ENCODE results near the gene TAF1B.
"Not testable (repeated sequence)": the region's sequence is repeated elsewhere in the genome, so short reads cannot be mapped to it uniquely, and the experiment has no call there.

TAF1B gene

DNA sequence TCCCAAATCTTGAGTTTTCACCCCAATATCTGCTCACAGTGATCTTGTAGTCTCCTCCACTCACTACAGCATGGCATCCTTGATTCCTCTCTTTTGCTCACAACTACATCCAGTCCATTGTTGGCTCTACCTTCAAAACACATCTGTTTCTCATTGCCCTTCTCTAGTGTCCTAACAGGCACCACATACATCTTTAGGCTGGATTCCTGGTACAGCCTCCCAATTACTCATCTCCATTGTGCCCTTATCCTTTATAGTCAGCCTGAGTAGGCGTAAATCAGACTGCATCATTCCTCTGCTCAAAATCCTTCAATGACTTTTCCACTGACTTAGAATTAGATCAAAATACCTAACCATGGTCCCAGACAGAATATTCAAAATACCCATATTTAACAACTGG lies 10.7 kb upstream of the TAF1B start:
- no peak for DNase-seq

DNA sequence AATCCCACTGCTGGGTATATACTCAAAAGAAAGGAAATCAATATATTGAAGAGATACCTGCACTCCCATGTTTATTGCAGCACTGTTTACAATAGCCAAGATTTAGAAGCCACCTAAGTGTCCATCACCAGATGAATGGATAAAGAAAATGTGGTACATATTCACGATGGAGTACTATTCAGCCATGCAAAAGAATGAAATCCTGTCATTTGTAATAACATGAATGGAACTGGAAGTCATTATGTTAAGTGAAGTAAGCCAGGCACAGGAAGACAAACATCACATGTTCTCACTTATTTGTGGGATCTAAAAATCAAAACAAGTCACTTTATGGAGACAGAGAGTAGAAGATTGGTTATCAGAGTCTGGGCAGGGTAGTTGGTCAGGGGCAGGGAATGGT lies 8.2 kb upstream of the TAF1B start:
- DNase-seq = not testable (repeated sequence)

DNA sequence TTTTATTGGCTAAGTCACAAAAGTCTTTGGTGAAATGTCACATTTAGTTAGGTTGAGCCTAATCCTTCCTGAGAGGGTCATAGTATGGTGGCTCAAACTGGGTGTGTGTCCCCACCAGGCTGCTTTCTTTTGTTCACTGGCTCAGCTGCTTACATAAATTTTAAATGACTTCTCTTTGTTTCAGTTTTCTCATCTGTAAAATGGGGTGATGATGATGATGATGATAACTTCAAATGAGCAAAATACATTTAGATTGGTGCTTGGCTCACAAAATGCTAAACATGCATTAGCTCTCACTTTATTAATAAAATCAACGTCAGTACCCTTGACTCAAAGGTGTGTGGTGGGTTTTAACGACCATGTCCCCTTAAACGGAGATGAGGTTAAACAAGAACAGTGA lies 7.2 kb upstream of the TAF1B start:
- DNase-seq = no peak

DNA sequence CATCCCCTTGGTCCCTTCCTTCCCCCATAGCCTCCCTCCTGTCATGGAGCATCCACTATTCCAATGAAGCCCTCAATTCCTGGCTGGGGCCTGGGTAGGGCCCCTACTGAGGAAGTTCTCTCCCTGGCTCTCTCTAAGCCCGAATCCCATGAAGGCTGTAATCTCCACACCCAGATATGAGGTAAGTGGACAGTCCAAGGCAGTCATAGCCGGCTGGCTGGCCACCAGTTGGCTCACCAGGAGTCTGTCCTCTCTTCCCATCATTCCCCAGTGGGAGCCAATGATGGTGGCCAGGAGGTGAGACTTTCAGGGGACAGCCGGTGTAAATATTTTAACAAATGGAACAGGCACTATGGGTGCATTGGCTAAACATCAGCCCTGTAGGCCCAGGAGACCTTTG lies 6.8 kb upstream of the TAF1B start:
- DNase-seq = no peak

DNA sequence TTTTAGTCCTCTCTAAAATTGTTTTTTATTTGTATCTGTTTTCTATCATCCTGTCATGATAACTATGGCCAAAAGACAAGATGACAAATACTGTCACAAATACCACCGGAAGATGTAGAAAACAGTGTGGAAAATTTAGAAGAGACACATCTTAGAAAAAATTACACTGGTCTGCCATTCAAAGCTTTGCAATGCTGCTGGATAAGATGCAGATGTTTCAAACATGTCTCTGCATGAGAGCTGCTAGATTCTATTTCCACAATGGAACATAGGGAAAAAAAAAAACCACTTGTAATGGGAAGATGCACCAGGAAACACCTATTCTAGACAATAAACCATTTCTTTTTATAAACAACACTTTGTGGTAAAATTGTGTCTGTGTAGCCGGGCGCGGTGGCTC lies 5.8 kb upstream of the TAF1B start:
- no peak for DNase-seq

DNA sequence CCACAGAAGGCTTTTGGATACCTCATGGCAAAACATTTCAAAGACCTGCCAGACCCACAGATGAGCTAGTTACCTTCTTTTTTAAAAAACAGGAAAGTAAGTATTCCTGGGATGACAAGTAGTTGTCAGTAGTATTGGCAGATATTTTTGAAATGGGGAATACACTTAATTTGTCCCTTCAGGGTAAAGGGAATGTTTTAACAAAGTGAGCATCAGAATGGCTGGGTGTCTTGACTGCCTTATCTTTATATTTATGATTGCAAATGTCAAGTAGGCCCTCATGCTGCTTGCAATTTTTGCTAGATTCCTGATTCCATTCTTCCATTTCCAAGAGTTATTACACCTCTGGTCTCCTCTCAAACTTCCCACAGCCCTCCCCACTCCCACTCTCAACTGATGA lies 4.9 kb upstream of the TAF1B start:
- DNase-seq = no peak

DNA sequence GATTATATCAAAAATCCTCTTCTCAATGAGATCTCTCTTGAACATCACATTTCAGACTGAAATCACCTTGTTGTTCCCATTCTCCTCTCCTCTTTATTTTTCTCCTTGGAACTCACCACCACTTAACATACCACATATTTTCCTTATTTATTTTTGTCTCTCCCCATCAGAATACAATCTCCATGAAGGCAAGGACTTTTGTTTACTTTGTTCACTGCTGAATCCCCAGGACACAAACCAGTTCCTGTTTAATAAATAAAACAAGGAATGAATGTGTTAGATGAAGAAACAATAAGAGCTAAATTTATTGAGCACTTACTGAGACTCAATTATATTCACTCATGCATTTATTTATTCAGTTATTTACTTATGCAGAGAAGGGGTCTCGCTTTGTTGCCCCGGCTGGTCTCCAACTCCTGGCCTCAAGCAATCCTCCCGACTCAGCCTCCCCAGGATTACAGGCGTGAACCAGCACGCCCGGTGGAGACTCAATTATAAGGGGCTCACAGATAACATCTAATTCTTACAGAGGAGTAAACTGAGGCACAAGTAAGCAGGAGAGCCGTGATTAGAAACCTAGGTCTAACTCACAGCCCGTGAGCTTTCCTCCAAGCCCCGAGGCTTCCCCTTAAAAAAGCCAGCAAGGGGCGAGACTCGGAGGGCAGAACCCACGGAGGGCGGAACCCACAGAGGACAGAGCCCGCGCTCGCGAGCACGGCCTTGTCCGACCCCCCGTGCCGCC lies 616 bp upstream of the TAF1B start:
- no peak for DNase-seq

DNA sequence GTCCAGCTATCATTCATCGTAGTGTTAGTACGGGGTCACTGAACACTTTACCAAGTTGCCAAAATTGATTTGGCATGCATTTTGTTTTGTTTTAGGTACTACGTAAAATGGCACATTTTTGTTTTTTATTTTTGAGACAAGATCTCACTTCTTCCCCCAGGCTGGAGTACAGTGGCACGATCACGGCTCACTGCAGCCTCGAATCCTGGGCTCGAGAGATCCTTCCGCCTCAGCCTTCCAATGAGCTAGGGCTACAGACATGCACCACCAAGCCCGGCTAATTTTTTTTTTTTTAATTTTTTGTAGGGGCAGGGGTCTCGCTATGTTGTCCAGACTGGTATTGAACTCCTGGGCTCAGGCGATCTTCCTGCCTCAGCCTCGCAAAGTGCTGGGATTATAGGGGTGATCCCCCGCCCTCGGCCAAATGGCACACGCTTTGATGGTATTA lies 786 bp downstream of the TAF1B start:
- DNase-seq = no peak

DNA sequence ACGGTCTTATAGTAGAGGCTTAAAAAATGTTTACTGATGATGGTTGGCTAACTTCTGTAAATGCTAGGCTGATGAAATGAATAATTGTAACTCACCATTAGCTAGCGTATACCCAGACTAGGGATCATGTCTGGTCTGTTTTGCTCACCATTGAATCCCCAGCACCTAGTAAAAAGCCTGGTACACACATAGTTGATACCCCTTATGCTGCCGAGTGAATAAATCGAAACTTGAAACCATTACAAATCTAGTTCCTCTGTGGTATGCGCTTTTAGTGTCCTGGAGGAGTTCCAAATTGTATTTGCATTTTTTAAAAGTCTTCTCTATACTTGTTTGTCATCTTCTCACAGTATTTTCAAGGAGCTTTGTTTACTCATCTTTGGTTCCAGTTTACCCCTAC lies 1.3 kb downstream of the TAF1B start:
- no peak for DNase-seq

DNA sequence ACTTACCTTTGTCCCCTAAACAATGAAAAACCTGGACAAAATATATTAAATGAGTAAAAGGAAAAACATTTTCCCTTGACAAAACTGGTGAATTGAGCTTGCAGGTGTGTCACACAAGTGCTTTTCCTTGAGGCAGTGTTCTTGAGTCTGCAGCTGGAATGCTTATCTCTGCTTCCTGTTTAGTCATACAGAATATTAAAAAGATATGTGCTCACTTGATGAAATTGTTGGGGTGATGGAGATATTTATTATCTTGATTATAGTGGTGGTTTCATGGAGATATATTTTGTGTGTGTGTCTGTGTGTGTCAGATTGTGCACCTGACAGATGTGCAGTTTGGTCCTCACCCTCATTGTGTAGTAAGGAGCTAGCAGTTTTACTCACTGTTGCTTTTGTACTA lies 3.3 kb downstream of the TAF1B start:
- DNase-seq = peak in 1 of 2 experiments; percentile 13

DNA sequence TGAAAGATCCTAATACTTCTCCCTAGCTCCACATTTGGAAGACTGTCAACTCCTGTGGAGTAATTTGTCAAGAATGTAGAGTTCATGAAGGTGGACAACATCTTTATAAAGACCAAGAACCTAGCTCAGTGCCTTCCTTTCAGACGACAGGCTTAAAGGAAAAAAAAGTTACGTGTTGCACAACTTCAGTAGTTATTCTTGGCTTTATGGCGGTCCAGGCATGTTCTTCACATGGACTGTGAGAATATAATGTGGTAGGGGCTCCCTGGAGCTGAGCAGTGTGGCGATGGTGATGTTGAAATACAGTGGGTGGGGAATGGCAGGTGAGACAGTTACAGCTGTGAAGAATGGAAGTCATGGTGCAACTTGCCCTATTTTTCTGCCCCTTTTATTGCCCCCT lies 3.9 kb downstream of the TAF1B start:
- no peak for DNase-seq

DNA sequence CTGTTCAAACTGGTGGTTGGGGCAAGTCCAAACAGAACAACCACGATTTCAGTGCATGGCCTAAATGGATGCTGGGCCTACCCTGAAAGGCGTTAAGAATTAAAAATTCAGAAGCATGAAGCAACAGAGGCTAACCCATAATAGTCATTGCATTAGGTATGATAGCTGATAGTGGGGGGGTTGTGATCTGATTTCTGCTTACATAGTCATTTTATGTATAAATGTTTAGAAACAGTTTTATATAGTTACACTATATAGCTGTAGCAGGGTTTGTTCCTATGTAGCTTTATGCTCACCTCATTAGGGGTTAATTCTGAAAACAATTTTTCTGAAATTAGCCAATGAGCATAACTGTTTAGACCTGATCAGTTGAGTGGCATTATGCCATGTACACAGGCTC lies 9.6 kb downstream of the TAF1B start:
- DNase-seq = no peak

DNA sequence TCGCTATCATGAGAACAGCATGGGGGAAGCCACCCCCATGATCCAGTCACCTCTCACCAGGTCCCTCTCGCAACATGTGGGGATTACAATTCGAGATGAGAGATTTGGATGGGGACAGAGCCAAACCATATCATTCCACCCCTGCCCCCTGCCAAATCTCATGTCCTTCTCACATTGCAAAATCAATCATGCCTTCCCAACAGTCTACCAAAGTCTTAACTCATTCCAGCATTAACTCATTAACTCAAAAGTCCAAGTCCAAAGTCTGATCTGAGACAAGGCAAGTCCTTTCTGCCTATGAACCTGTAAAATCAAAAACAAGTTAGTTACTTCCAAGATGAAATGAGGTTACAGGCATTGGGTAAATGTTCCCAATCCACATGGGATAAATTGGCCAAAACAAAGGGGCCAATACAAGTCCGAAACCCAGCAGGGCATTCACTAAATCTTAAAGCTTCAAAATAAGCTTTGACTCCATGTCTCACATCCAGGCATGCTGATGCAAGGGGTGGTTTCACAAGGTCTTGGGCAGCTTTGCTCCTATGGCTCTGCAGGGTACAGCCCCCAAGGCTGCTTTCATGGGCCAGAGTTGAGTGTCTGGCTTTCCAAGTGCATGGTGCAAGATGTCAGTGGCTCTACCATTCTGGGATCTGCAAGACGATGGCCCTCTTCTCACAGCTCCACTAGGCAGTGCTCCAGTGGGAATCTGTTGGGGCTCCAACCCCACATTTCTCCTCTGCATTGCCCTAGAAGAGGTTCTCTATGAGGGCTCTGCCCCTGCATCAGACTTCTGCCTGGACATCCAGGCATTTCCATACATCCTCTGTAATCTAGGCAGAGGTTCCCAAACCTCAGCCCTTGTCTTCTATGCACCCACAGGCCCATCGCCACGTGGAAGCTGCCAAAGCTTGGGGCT lies 14.8 kb downstream of the TAF1B start:
- no peak for DNase-seq

DNA sequence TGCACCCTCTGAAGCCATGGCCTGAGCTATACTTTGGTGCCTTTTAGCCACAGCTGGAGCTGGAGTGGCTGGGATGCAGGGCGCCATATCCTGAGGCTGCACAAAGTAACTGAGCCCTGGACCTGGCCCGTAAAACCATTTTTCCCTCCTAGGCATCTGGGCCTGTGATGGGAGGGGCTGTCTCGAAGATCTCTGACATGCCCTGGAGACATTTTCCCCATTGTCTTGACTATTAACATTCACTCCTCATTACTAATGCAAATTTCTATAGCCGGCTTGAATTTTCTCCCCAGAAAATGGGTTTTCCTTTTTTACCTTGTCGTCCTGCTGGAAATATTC lies 15.4 kb downstream of the TAF1B start:
- DNase-seq = no peak

DNA sequence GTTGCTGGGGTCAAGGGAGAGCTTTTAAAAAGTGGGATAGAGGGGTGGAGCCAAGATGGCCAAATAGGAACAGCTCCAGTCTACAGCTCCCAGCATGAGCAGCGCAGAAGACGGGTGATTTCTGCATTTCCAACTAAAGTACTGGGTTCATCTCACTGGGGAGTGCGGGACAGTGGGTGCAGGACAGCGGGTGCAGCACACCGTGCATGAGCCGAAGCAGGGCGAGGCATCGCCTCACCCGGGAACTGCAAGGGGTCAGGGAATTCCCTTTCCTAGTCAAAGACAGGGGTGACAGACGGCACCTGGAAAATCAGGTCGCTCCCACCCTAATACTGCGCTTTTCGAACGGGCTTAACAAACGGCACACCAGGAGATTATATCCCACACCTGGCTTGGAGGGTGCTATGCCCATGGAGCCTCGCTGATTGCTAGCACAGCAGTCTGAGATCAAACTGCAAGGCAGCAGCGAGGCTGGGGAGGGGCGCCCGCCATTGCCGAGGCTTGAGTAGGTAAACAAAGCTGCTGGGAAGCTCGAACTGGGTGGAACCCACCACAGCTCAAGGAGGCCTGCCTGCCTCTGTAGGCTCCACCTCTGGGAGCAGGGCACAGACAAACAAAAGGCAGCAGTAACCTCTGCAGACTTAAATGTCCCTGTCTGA lies 17.8 kb downstream of the TAF1B start:
- DNase-seq = not testable (repeated sequence)

DNA sequence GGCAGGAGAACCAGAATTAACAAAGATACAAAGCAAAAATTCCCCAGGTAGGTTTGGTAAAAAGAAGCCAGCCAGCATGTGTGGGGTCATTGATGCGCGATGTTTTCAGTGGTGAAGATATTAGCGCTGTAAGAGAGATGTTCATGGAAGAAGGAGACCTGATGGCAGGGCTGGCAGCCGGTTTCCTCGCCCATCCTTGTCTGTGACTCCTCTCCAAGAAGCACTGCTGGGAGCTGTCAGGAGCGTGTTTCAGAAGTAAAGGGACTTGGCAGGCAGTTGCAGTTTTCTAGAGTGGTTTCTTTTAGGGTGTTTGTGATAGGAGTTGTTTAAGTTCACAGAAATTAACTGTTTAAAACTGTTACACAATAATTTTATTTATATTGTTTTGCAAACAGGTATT lies 24.6 kb downstream of the TAF1B start:
- DNase-seq = no peak

DNA sequence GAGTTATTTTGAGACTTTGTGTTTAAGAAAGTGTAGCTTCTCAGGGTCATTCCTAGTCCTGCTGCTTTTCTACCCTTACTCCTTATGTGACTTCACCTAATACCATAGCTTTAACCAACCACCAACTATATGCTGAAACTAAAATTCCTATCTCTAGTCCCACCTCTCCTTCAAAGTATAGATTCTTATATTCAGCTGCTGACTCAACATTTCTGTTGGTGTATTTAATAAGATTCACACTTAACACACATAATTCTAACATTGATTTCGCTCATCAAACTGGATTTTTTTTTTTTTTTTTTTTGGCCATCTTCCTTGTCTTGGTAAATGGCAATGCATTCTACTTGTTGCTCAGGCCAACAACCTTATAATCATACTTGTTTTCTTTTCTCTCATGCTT lies 30.1 kb downstream of the TAF1B start:
- no peak for DNase-seq

DNA sequence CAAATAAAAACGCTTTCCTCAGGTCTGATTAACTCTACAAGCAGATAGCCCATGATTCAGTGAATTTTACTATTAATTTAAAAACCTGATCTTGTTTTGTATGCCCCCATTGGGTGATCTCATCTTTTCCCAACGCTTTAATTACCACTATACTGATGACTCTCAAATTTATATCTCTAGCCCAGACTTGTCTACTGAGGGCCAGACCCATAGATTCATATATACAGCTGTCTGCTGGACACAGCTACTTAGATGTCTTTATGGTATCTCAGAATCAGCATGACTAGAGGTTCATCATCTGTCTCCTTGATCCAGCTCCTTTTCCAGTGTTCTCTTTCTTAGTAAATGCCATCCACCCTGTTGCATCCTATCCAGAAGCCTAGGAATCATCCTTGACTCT lies 33.8 kb downstream of the TAF1B start:
- no peak for DNase-seq

DNA sequence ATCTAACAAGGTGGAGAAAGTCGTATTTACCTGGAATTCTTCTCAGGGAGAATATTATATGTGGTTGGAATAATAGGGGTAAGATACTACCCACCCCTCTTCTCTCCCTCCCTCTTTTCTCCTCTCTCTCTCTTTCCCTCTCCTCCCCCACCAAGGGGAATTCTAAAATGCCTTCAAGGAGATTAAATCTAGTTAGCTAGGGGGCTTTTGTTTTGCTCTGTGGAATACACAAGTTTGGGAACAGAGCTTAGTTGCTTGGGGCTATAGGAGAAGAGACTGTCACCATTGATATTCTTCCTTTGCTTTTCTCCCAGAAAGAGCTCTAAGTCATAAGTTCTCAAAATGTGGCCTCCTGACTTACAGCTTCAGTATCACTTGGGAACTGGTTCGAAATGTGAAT lies 34.5 kb downstream of the TAF1B start:
- no peak for DNase-seq

DNA sequence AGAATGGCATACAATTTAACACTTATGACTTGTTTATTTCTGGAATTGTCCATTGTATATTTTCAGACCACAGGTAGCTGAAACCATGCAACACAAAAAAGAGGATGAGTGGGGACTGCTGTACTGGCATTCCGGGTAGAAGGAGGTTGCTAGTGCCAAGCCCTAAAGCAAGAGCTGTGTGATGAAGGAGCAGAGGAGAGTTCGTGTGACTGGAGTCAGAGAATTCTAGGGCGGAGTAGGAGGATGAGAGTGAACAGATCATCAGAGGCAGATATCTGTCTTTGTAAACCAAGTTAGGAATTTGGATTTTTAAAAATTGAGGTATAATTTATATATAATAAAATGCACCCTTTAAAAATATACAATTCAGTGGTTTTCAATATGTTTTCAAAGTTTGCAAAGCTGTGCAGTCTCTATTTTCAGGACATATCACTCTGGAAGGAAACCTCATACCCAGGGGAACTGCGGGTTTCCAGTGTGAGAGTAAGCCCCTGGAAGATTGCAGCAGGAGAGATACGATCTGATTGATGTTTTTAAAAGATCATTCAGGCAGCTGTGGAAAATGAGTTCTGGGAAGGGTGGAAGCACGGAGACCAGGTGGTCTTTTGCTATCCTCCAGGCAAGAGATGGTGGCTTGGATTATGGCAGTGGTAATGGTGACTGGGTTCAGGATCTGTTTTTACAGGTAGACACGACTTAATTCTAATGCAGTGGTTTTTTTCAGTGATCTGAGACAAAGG lies 36.4 kb downstream of the TAF1B start:
- no peak for DNase-seq

DNA sequence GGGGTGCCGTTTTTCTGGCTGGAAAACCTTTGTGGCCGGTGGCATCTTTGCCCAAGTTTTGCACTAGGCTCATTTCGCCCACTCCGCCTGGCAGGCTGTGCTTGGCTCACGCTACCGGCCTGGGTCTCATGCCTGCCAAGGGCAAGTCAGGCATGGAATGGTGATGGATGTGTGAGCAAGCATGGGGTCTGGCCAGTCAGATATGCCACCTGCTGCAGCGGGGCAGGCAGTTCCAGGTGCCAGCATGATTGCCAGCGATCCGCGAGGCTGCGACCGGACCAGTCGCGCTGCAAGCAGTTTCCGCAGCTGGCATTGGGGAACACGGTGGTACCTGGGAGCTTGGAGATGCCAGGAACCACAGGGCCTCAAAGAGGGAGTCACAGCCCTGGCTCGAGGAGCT lies 40.6 kb downstream of the TAF1B start:
- no peak for DNase-seq

DNA sequence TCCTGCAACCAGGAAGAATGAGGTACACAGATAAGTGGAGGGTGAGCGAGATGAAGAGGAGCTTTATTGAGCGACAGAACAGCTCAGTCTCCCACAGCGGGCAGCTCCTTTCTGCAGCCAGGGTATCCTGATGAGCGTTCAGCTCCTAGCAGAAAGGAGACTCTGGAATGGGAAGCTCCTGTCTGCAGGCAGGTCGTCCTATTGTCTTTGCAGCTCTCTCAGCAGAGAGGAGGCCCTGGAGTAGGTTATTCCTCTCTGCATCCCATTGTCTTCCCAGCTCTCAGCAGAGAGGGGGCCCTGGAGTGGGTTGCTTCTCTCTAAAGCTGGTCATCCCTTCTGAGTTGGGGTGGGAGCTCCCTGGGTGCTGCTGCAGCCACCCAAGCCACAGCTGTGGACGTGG lies 41.2 kb downstream of the TAF1B start:
- no peak for DNase-seq

DNA sequence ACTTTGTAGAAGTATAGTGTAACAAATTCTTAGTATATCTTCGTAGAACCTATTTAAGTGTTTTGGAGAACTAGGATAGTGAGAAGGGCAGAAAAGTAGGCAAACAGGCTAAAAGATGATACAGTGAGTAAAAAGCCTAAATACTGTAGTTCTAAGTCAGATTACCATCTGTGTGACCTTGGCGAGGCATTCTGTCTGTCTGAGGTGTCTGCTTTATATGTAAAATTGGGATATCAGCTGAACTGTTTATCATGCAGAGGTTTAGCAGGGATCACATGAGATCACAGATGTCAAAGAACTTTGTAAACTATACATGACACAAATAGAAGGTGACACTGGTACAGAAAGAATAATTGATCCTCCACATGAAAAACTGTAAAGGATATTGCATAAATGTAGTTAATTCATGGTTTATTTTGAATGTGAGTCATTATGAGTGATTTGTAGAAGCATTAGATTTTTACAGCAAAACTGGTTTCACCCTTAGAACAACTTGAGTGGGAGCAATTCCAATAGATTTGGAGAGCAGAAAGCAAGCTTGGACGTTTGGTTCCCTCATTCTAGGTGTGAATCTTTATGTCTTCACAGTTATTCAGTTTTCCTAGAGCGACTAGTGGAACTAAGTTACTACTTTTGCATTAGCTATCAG lies 41.9 kb downstream of the TAF1B start:
- no peak for DNase-seq
